Measurements from ENCODE around the gene MRPS26.

DNA sequence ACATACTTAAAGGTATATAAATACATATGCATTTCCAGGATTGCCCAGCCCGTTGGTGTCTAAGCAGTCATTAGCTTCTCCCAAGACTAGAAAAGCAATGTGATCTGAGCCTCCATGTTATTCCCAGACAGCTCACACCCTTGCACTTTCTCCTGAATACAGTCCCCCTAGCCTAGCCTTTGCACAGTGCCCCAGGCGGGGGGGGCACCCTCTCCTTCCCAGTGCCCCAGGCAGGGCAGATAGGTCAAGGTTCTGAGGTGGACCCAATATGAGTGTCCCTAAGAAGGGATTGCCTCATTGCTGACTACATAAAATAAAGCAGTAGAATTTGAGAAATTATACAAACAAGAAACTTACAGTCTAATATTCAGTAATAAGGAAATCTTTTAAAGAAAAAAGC lies 17.9 kb upstream of the MRPS26 start:
- no peak for TF ChIP-seq GATA2 (IDR thresholded peaks at IDR 0.05; ENCODE audit: low read depth, low read length)
- TF ChIP-seq GATA3 (IDR thresholded peaks at IDR 0.05; ENCODE audit: low read depth, low read length): no peak

All from SH-SY5Y (cell line).